HepG2 (cell line): ENCODE data around the gene RSPH9. TPM values are rescaled to one million over a fixed set of nuclear protein-coding genes. Genes with fewer than 3 reads are reported as not detected.

Experiments used
- BATF2 ChIP-seq: sonication (generic); formaldehyde crosslinking; IDR thresholded peaks from 2 replicates; pipeline ENCODE4 v1.8.0; 2022; ENCODE audit warnings: mild to moderate bottlenecking, missing genetic modification reagents, moderate library complexity
- CEBPZ ChIP-seq: IDR thresholded peaks from 2 replicates; pipeline ENCODE4 v1.6.1; 2012; ENCODE audit warnings: low read length, improper control_type of control experiment
- ETV6 ChIP-seq: sonication (generic); formaldehyde crosslinking; conservative IDR thresholded peaks from 2 replicates; pipeline ENCODE4 v1.4.0; 2020; ENCODE audit warnings: missing genetic modification reagents
- EZH2 ChIP-seq: conservative IDR thresholded peaks from 2 replicates; pipeline ENCODE4 v1.6.1; 2012; ENCODE audit warnings: mild to moderate bottlenecking, low read depth, low read length, moderate library complexity
- GPN1 ChIP-seq: sonication (generic); formaldehyde crosslinking; IDR thresholded peaks from 2 replicates; pipeline ENCODE4 v1.5.1; 2020; ENCODE audit warnings: missing genetic modification reagents, borderline replicate concordance
- HHEX ChIP-seq: IDR thresholded peaks from 2 replicates; pipeline ENCODE4 v1.6.1; 2016; ENCODE audit warnings: control low read depth
- HNRNPL ChIP-seq: fragments of 200-400 bp; formaldehyde crosslinking; IDR thresholded peaks from 2 replicates; pipeline ENCODE4 v1.6.1; 2017; ENCODE audit warnings: mild to moderate bottlenecking, low read depth, low read length
- HOXA5 ChIP-seq: sonication (generic); formaldehyde crosslinking; IDR thresholded peaks from 2 replicates; pipeline ENCODE4 v1.4.0; 2020; ENCODE audit warnings: missing genetic modification reagents
- IRX3 ChIP-seq: sonication (generic); formaldehyde crosslinking; IDR thresholded peaks from 2 replicates; pipeline ENCODE4 v1.8.1; 2023; ENCODE audit warnings: mild to moderate bottlenecking, low read depth, missing genetic modification reagents, borderline replicate concordance
- KDM1A ChIP-seq: IDR thresholded peaks from 2 replicates; pipeline ENCODE4 v1.6.1; 2016; ENCODE audit warnings: missing compliant biosample characterization
- MTA1 ChIP-seq: sonication (generic); formaldehyde crosslinking; IDR thresholded peaks from 2 replicates; pipeline ENCODE4 v1.4.0; 2020; ENCODE audit warnings: missing genetic modification reagents, mild to moderate bottlenecking, borderline replicate concordance
- MTF2 ChIP-seq: sonication (generic); formaldehyde crosslinking; IDR thresholded peaks from 2 replicates; pipeline ENCODE4 v1.5.0; 2020; ENCODE audit warnings: missing genetic modification reagents, borderline replicate concordance
- NKX3-1 ChIP-seq: sonication (generic); formaldehyde crosslinking; IDR thresholded peaks from 2 replicates; pipeline ENCODE4 v1.5.0; 2020; ENCODE audit warnings: missing genetic modification reagents
- NONO ChIP-seq, 2 experiments: fragments of 450-650 bp in 1 of 2; sonication (generic) in 1 of 2; formaldehyde crosslinking in 1 of 2; IDR thresholded peaks in 1 of 2; conservative IDR thresholded peaks in 1 of 2; 2 replicates each; pipeline versions ENCODE4 v1.6.1 to v1.8.0; 2017 to 2022; ENCODE audit warnings: mild to moderate bottlenecking in 1 of 2, missing genetic modification reagents in 1 of 2, moderate library complexity in 1 of 2
- NPAS2 ChIP-seq: sonication (generic); formaldehyde crosslinking; IDR thresholded peaks from 2 replicates; pipeline ENCODE4 v1.8.0; 2022; ENCODE audit warnings: mild to moderate bottlenecking, missing genetic modification reagents, borderline replicate concordance
- SAP130 ChIP-seq: IDR thresholded peaks from 2 replicates; pipeline ENCODE4 v1.6.1; 2016; ENCODE audit warnings: low read depth
- SKI ChIP-seq: fragments of 450-650 bp; IDR thresholded peaks from one replicate; pipeline ENCODE4 v1.6.1; 2018; ENCODE audit warnings: mild to moderate bottlenecking; ENCODE audit not compliant: partially characterized antibody
- TEF ChIP-seq: sonication (generic); formaldehyde crosslinking; IDR thresholded peaks from 2 replicates; pipeline ENCODE4 v1.5.0; 2020; ENCODE audit warnings: missing genetic modification reagents
- ZFX ChIP-seq: sonication (generic); formaldehyde crosslinking; IDR thresholded peaks from 2 replicates; pipeline ENCODE4 v1.4.0; 2020; ENCODE audit warnings: mild to moderate bottlenecking, low read depth, missing genetic modification reagents, moderate library complexity
- ZMYM3 ChIP-seq: sonication (generic); formaldehyde crosslinking; IDR thresholded peaks from 2 replicates; pipeline ENCODE4 v1.5.1; 2020; ENCODE audit warnings: mild to moderate bottlenecking, missing genetic modification reagents
- ZNF10 ChIP-seq: sonication (generic); formaldehyde crosslinking; IDR thresholded peaks from 2 replicates; pipeline ENCODE4 v1.4.0; 2020; ENCODE audit warnings: mild to moderate bottlenecking, low read depth, missing genetic modification reagents, borderline replicate concordance
- ZNF180 ChIP-seq: sonication (generic); formaldehyde crosslinking; IDR thresholded peaks from 2 replicates; pipeline ENCODE4 v1.4.0; 2020; ENCODE audit warnings: low read depth, missing genetic modification reagents, borderline replicate concordance
- ZNF746 ChIP-seq: sonication (generic); formaldehyde crosslinking; IDR thresholded peaks from 2 replicates; pipeline ENCODE4 v1.8.0; 2022; ENCODE audit warnings: mild to moderate bottlenecking, missing genetic modification reagents
- ZNF772 ChIP-seq: sonication (generic); formaldehyde crosslinking; IDR thresholded peaks from 2 replicates; pipeline ENCODE4 v1.5.0; 2020; ENCODE audit warnings: mild to moderate bottlenecking, missing genetic modification reagents
- ZNF777 ChIP-seq: sonication (generic); formaldehyde crosslinking; IDR thresholded peaks from 2 replicates; pipeline ENCODE4 v1.4.0; 2020; ENCODE audit warnings: missing genetic modification reagents
- ZSCAN20 ChIP-seq: sonication (generic); formaldehyde crosslinking; IDR thresholded peaks from 2 replicates; pipeline ENCODE4 v1.4.0; 2020; ENCODE audit warnings: missing genetic modification reagents, mild to moderate bottlenecking, borderline replicate concordance
- polyA plus RNA-seq, 8 experiments: library from polyadenylated mRNA; depleted of rRNA in 3 of 8; stranded (reverse) in 7 of 8; unstranded in 1 of 8; fragments of >200 nt; fragmentation: Illumina TruSeq in 4 of 8; extraction: Trizol in 4 of 8; gene quantifications; 2 replicates each; pipeline versions ENCODE4 v1.2.1 to v1.2.3, GENCODE V29; 2011 to 2016; ENCODE audit warnings: low read depth in 4 of 8, missing spikeins in 1 of 8, mixed read lengths in 1 of 8; ENCODE audit not compliant: insufficient read depth in 1 of 8
- total RNA-seq, 5 experiments: library from RNA; depleted of rRNA; stranded (reverse); fragments of >200 nt; fragmentation: Illumina TruSeq; extraction: Trizol; gene quantifications; 2 replicates each; pipeline ENCODE4 v1.2.3, GENCODE V29; 2016; ENCODE audit warnings: low read depth in 1 of 5

Gene RSPH9
- total and polyA plus RNA-seq, 2 of the 13 experiments (the other 11 are each of a cell fraction or from before 2014, with no cell fraction given) = 0.04 TPM; not detected in 1

GRCh38 chr6:43635387-43636307 lies 9.2 kb upstream of the RSPH9 start, which contains the start of gene MAD2L1BP (continued):
- TF ChIP-seq HOXA5 (CRISPR knock-in tag) (peak; percentile 58; the same call in 1 of the 2 replicates), NPAS2 (CRISPR knock-in tag) (no peak), HNRNPL (peak; percentile 59; the same call in 1 of the 2 replicates), TEF (CRISPR knock-in tag) (0 out of 2 replicates have a peak, but pooled peaks have one; percentile 8), MTF2 (no peak), ZNF10 (CRISPR knock-in tag) (no peak), KDM1A (CRISPR knock-in tag) (peak; percentile 50; the same call in 1 of the 2 replicates), GPN1 (peak; percentile 15; the same call in 1 of the 2 replicates), ZMYM3 (CRISPR knock-in tag) (peak; percentile 67; the same call in 1 of the 2 replicates), ZNF772 (CRISPR knock-in tag) (peak; percentile 87), ETV6 (peak; percentile 84; the same call in 1 of the 2 replicates), EZH2 (no peak), ZFX (CRISPR knock-in tag) (peak; percentile 79), NKX3-1 (CRISPR knock-in tag) (no peak; the same call in 1 of the 2 replicates), HHEX (CRISPR knock-in tag) (no peak), CEBPZ (no peak), BATF2 (CRISPR knock-in tag) (0 out of 2 replicates have a peak, but pooled peaks have one; percentile 65), ZNF180 (no peak), SAP130 (CRISPR knock-in tag) (peak; percentile 97), MTA1 (CRISPR knock-in tag) (peak; percentile 83; the same call in 1 of the 2 replicates), ZNF777 (CRISPR knock-in tag) (peak; percentile 31; the same call in 1 of the 2 replicates), IRX3 (CRISPR knock-in tag) (no peak; the same call in none of the 2 replicates), ZNF746 (peak; percentile 66), SKI (no peak), NONO (IDR thresholded peaks at IDR 0.05) (no peak), NONO (CRISPR knock-in tag; conservative IDR thresholded peaks at IDR 0.05) (peak; percentile 72), ZSCAN20 (no peak)
